Measurements from ENCODE around the gene CTSF.
"Not testable (repeated sequence)": the region's sequence is repeated elsewhere in the genome, so short reads cannot be mapped to it uniquely, and the experiment has no call there.

Gene CTSF

GRCh38 chr11:66556086-66556485 lies 12.3 kb downstream of the CTSF start:
- FAIRE-seq = no peak

GRCh38 chr11:66555416-66555815 lies 13.0 kb downstream of the CTSF start:
- FAIRE-seq = no peak

- FAIRE-seq = no peak
These were observed 13.8 kb downstream of the CTSF start for GRCh38 chr11:66554602-66555001.

GRCh38 chr11:66550887-66551286 lies 17.5 kb downstream of the CTSF start:
- no peak for FAIRE-seq

- no peak for FAIRE-seq
These were observed 18.7 kb downstream of the CTSF start for GRCh38 chr11:66549696-66550095.

- no peak for FAIRE-seq
These were observed 19.4 kb downstream of the CTSF start for GRCh38 chr11:66548774-66549630.

GRCh38 chr11:66548041-66548440 lies 20.4 kb downstream of the CTSF start:
- no peak for FAIRE-seq

GRCh38 chr11:66547662-66548009 lies 20.8 kb downstream of the CTSF start:
- no peak for FAIRE-seq

GRCh38 chr11:66546966-66547661 lies 21.3 kb downstream of the CTSF start:
- no peak for FAIRE-seq

- peak; percentile 13 for FAIRE-seq
These were observed 21.9 kb downstream of the CTSF start, which contains the start of gene ACTN3 for GRCh38 chr11:66546368-66546965. Gene ACTN3, plus strand, starts transcription at chr11:66546903. Its CDS starts 35 bp downstream, at chr11:66546938.

GRCh38 chr11:66545701-66546367 lies 22.6 kb downstream of the CTSF start, which contains the start of gene ZDHHC24:
Gene ZDHHC24, minus strand, starts transcription at chr11:66546048. Its CDS starts 45 bp downstream, at chr11:66546003.
- FAIRE-seq = peak; percentile 98

GRCh38 chr11:66544952-66545351 lies 23.5 kb downstream of the CTSF start:
- FAIRE-seq = not testable (repeated sequence)

- FAIRE-seq = peak; percentile 49
These were observed 24.9 kb downstream of the CTSF start for GRCh38 chr11:66543263-66544107.

- FAIRE-seq = no peak
These were observed 26.0 kb downstream of the CTSF start for GRCh38 chr11:66542362-66542761.

GRCh38 chr11:66541892-66542291 lies 26.5 kb downstream of the CTSF start:
- FAIRE-seq = no peak

- FAIRE-seq = not testable (repeated sequence)
These were observed 27.8 kb downstream of the CTSF start for GRCh38 chr11:66540598-66540997.

GRCh38 chr11:66539870-66540213 lies 28.6 kb downstream of the CTSF start:
- no peak for FAIRE-seq

- no peak for FAIRE-seq
These were observed 29.1 kb downstream of the CTSF start for GRCh38 chr11:66539170-66539869.

GRCh38 chr11:66532784-66533183 lies 35.6 kb downstream of the CTSF start:
- FAIRE-seq = no peak

- FAIRE-seq = no peak
These were observed 36.6 kb downstream of the CTSF start for GRCh38 chr11:66531841-66532240.

- no peak for FAIRE-seq
These were observed 37.3 kb downstream of the CTSF start for GRCh38 chr11:66530927-66531709.

All from G401.6 (cell line).